CD14-positive monocyte (primary cell): ENCODE results near the gene NBPF3. TPM values are rescaled to one million over a fixed set of nuclear protein-coding genes. Genes with fewer than 3 reads are reported as not detected.
"Not testable (repeated sequence)": the region's sequence is repeated elsewhere in the genome, so short reads cannot be mapped to it uniquely, and the experiment has no call there.

ENCODE experiments used
- DNase-seq, 3 donors: peaks; one replicate each; pipeline ENCODE4 v3.0.0-alpha.2; 2011 to 2022
- H2AFZ ChIP-seq: 2 replicates; pipeline ENCODE4 v1.6.0; 2012; ENCODE audit warnings: mild to moderate bottlenecking, low read depth, low read length, inconsistent platforms; ENCODE audit not compliant: insufficient read depth, poor library complexity, severe bottlenecking
- H3K27ac ChIP-seq, 2 donors: 1 replicate in 1 of 2; 2 replicates in 1 of 2; pipeline ENCODE4 v1.5.1; 2012 to 2013; ENCODE audit warnings: low read length in 2 of 2, control low read depth in 1 of 2, inconsistent platforms in 1 of 2, low read depth in 1 of 2, mild to moderate bottlenecking in 1 of 2
- H3K27me3 ChIP-seq, 2 donors: one replicate each; pipeline versions ENCODE4 v1.6.0 to v1.6.1; 2011 to 2013; ENCODE audit warnings: low read length in 2 of 2; ENCODE audit not compliant: control insufficient read depth in 2 of 2, insufficient read depth in 2 of 2
- H3K36me3 ChIP-seq, 2 donors: replicated peaks in 1 of 2; 1 replicate in 1 of 2; 2 replicates in 1 of 2; pipeline versions ENCODE4 v1.5.1 to v1.6.1; 2012 to 2013; ENCODE audit warnings: low read length in 2 of 2, control low read depth in 1 of 2, inconsistent platforms in 1 of 2, mild to moderate bottlenecking in 1 of 2; ENCODE audit not compliant: insufficient read depth in 2 of 2, control insufficient read depth in 1 of 2
- H3K4me1 ChIP-seq, 2 donors: 1 replicate in 1 of 2; 2 replicates in 1 of 2; pipeline versions ENCODE4 v1.5.1 to v1.6.1; 2012 to 2013; ENCODE audit warnings: low read length in 2 of 2, control low read depth in 1 of 2, inconsistent platforms in 1 of 2, mild to moderate bottlenecking in 1 of 2, moderate library complexity in 1 of 2; ENCODE audit not compliant: insufficient read depth in 2 of 2, control insufficient read depth in 1 of 2
- H3K4me2 ChIP-seq: replicated peaks from 2 replicates; pipeline ENCODE3; 2012; ENCODE audit warnings: low read length, moderate library complexity, mild to moderate bottlenecking; ENCODE audit not compliant: poor library complexity, severe bottlenecking; ENCODE audit errors: extremely low read depth
- H3K4me3 ChIP-seq, 3 experiments: fragments of 200-600 bp in 1 of 3; sonication (generic) in 1 of 3; replicated peaks in 1 of 3; 1 replicate in 2 of 3; 2 replicates in 1 of 3; pipeline ENCODE4 v1.5.1; 2011 to 2013; ENCODE audit warnings: low read length in 3 of 3, mild to moderate bottlenecking in 3 of 3, control low read depth in 2 of 3, low read depth in 2 of 3, inconsistent platforms in 1 of 3, moderate library complexity in 1 of 3
- H3K79me2 ChIP-seq: 2 replicates; pipeline ENCODE4 v1.6.0; 2012; ENCODE audit warnings: mild to moderate bottlenecking, control low read depth, inconsistent platforms, low read length, moderate library complexity; ENCODE audit not compliant: insufficient read depth
- H3K9ac ChIP-seq: 2 replicates; pipeline ENCODE4 v1.6.0; 2017; ENCODE audit warnings: low read length, mild to moderate bottlenecking; ENCODE audit not compliant: insufficient read depth, poor library complexity, severe bottlenecking
- H3K9me3 ChIP-seq, 2 donors: replicated peaks in 1 of 2; 1 replicate in 1 of 2; 2 replicates in 1 of 2; pipeline versions ENCODE4 v1.5.1 to v1.6.1; 2012 to 2013; ENCODE audit warnings: low read length in 2 of 2, control low read depth in 1 of 2; ENCODE audit not compliant: control insufficient read depth in 1 of 2, insufficient read depth in 1 of 2
- H4K20me1 ChIP-seq: 2 replicates; pipeline ENCODE4 v1.6.0; 2012; ENCODE audit warnings: mild to moderate bottlenecking, low read length, control low read depth, moderate library complexity; ENCODE audit not compliant: insufficient read depth
- H3K27ac Mint-ChIP-seq, 7 donors: one replicate each; pipeline ENCODE4 v1.8.0; 2020; ENCODE audit warnings: mild to moderate bottlenecking in 7 of 7, mixed read lengths in 7 of 7, moderate library complexity in 6 of 7, inconsistent platforms in 2 of 7
- H3K27me3 Mint-ChIP-seq, 3 donors: one replicate each; pipeline ENCODE4 v1.8.0; 2021 to 2022; ENCODE audit warnings: low read depth in 3 of 3, mild to moderate bottlenecking in 3 of 3, mixed read lengths in 3 of 3, moderate library complexity in 3 of 3, inconsistent platforms in 1 of 3
- H3K36me3 Mint-ChIP-seq, 2 donors: one replicate each; pipeline ENCODE4 v1.8.0; 2020; ENCODE audit warnings: mixed read lengths in 2 of 2, inconsistent platforms in 1 of 2, mild to moderate bottlenecking in 1 of 2
- H3K4me1 Mint-ChIP-seq: one replicate; pipeline ENCODE4 v1.8.0; 2020; ENCODE audit warnings: mild to moderate bottlenecking, mixed read lengths
- H3K4me3 Mint-ChIP-seq, 2 donors: one replicate each; pipeline ENCODE4 v1.8.0; 2020; ENCODE audit warnings: mild to moderate bottlenecking in 2 of 2, mixed read lengths in 2 of 2, moderate library complexity in 1 of 2
- H3K9me3 Mint-ChIP-seq, 7 donors: one replicate each; pipeline ENCODE4 v1.8.0; 2020 to 2022; ENCODE audit warnings: mixed read lengths in 7 of 7, mild to moderate bottlenecking in 6 of 7, moderate library complexity in 6 of 7, inconsistent platforms in 2 of 7
- WGBS: methylation state at CpG from one replicate; pipeline ENCODE4 v1.1.5; 2013; ENCODE audit warnings: missing lambda C conversion rate; ENCODE audit not compliant: insufficient coverage; 5-methylcytosine and 5-hydroxymethylcytosine counted together
- intact Hi-C, 2 donors: fragments of 100-400 bp; cut with micrococcal nuclease; formaldehyde crosslinking; loops; one replicate each; pipeline versions ENCODE4 v1.15.0 to v1.15.1; 2023
- polyA plus RNA-seq, 3 donors: library from polyadenylated mRNA; depleted of rRNA in 1 of 3; unstranded in 2 of 3; stranded (reverse) in 1 of 3; fragments of 300-500 nt in 2 of 3; fragments of >200 nt in 1 of 3; fragmentation: Illumina TruSeq in 2 of 3; gene quantifications; 1 replicate in 2 of 3; 2 replicates in 1 of 3; pipeline ENCODE4 v1.2.3, GENCODE V29; 2012 to 2021
- TF ChIP-seq, protein P1 (sequence below): fragments of 200-600 bp; IDR thresholded peaks from one replicate; pipeline ENCODE4 v1.8.0; 2022; ENCODE audit warnings: antibody characterized with exemption, mild to moderate bottlenecking

The NBPF3 gene
- polyA plus RNA-seq, 3 donors: 1.2 to 1.5 TPM; not detected in 1

DNA sequence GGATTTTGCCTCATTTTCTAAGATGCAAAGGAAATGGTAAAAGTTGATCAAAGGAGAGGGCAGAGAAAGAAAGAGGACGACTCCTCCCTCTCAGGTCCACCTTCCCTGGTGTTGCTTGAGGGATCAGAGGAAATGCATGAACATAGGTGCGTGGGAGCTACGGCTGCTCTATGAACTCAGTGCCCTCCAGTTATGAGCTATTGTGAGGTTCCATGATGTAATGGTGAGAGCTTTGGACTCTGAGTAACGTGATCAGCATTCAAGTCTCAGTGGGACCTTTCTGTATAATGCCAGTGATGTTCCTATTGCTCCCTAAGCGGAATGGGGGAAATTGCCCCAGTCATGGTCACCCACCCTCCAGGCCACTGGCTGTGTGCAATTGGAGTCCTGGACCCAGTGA is 25.9 kb upstream of the NBPF3 start:
- Mint-ChIP-seq H3K4me3 (no peak overlapping the region), H3K27ac (no peak overlapping the region), H3K9me3 (no peaks in the 10 kb centered on the region), H3K36me3 (no peaks in the 10 kb centered on the region), H3K27me3 (peaks cover 11 to 44% (median 14%) of the 10 kb centered on the region in 3 donors), H3K4me1 (no peaks in the 10 kb centered on the region)
- 96% methylated on average over 3 of the region's 5 CpGs for WGBS
- no peak for DNase-seq
- Histone ChIP-seq H3K9ac (no peak overlapping the region), H3K4me3 (no peak overlapping the region), H3K4me1 (no peaks in the 10 kb centered on the region), H3K27ac (no peak overlapping the region), H4K20me1 (no peaks in the 10 kb centered on the region), H3K27me3 (peaks cover 0 to 3% of the 10 kb centered on the region in 2 donors), H3K36me3 (no peaks in the 10 kb centered on the region), H2AFZ (no peak overlapping the region), H3K4me2 (no peak overlapping the region), H3K79me2 (no peaks in the 10 kb centered on the region), H3K9me3 (no peaks in the 10 kb centered on the region)
- TF ChIP-seq, protein P1, sequence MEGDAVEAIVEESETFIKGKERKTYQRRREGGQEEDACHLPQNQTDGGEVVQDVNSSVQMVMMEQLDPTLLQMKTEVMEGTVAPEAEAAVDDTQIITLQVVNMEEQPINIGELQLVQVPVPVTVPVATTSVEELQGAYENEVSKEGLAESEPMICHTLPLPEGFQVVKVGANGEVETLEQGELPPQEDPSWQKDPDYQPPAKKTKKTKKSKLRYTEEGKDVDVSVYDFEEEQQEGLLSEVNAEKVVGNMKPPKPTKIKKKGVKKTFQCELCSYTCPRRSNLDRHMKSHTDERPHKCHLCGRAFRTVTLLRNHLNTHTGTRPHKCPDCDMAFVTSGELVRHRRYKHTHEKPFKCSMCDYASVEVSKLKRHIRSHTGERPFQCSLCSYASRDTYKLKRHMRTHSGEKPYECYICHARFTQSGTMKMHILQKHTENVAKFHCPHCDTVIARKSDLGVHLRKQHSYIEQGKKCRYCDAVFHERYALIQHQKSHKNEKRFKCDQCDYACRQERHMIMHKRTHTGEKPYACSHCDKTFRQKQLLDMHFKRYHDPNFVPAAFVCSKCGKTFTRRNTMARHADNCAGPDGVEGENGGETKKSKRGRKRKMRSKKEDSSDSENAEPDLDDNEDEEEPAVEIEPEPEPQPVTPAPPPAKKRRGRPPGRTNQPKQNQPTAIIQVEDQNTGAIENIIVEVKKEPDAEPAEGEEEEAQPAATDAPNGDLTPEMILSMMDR: no peak
- intact Hi-C loops: no loop called here

DNA sequence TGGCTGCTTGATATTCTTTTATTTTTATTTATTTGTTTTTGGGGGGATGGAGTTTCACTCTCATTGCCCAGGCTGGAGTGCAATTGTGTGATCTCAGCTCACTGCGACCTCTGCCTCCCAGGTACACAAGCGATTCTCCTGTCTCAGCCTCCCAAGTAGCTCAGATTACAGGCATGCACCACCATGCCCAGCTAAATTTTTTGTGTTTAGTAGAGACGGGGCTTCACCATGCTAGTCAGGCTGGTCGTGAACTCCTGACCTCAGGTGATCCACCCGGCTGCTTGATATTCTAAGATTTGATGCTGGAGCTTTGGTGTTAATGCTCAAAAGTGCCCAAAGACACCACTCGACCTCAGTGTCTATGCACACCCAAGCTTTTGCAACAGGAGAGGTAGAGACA is 19.6 kb upstream of the NBPF3 start:
- intact Hi-C loops, H3K27ac Mint-ChIP-seq, DNase-seq, H3K27ac ChIP-seq, H3K9me3 ChIP-seq, H3K4me2 ChIP-seq, H3K4me3 ChIP-seq, H3K9ac ChIP-seq, H3K27me3 ChIP-seq, H3K36me3 Mint-ChIP-seq, H3K4me1 Mint-ChIP-seq, H3K4me3 Mint-ChIP-seq, H3K4me1 ChIP-seq, H2AFZ ChIP-seq, H3K36me3 ChIP-seq, H3K79me2 ChIP-seq, H3K9me3 Mint-ChIP-seq, H4K20me1 ChIP-seq: not testable (repeated sequence)
- WGBS: 100% methylated on average over 2 of the region's 6 CpGs
- peaks cover 15 to 37% (median 16%) of the 10 kb centered on the region in 3 donors for H3K27me3 Mint-ChIP-seq

- H3K9me3 ChIP-seq, H3K9me3 Mint-ChIP-seq, H4K20me1 ChIP-seq, H3K36me3 Mint-ChIP-seq, intact Hi-C loops, H3K4me2 ChIP-seq, H3K9ac ChIP-seq, H3K4me3 Mint-ChIP-seq, H3K36me3 ChIP-seq, DNase-seq, H2AFZ ChIP-seq, H3K4me3 ChIP-seq, H3K4me1 Mint-ChIP-seq, H3K27ac ChIP-seq, H3K79me2 ChIP-seq, H3K27me3 ChIP-seq, H3K4me1 ChIP-seq: not testable (repeated sequence)
- 71% methylated on average over 5 of the region's 8 CpGs for WGBS
- Mint-ChIP-seq H3K27me3 (peaks cover 11 to 31% (median 15%) of the 10 kb centered on the region in 3 donors), H3K27ac (peak overlapping the region in 1 of 7 donors; percentile 6)
Measured at GRCh38 chr1:21421307-21421706, 18.6 kb upstream of the NBPF3 start.

GRCh38 chr1:21427798-21428480 is 12.0 kb upstream of the NBPF3 start:
- H3K4me2 ChIP-seq, H3K4me3 ChIP-seq, intact Hi-C loops, H3K79me2 ChIP-seq, H3K36me3 ChIP-seq, H3K9ac ChIP-seq, H3K9me3 Mint-ChIP-seq, H4K20me1 ChIP-seq, H3K27ac Mint-ChIP-seq, H3K9me3 ChIP-seq, DNase-seq, H3K27ac ChIP-seq, H3K36me3 Mint-ChIP-seq, H3K4me1 Mint-ChIP-seq, H3K4me1 ChIP-seq, H2AFZ ChIP-seq, H3K27me3 ChIP-seq: not testable (repeated sequence)
- peaks cover 16 to 36% (median 27%) of the 10 kb centered on the region in 3 donors for H3K27me3 Mint-ChIP-seq
- 2% methylated on average over 18 of the region's 74 CpGs for WGBS
- peak overlapping the region in 1 of 2 donors; percentile 85 for H3K4me3 Mint-ChIP-seq
